Measurements from ENCODE around the gene ZNF154. TPM values are rescaled to one million over a fixed set of nuclear protein-coding genes. Genes with fewer than 3 reads are reported as not detected.

ZNF154 gene
- total and polyA plus RNA-seq, 4 donors = 0.88 to 6.4 (median 3.8) TPM

Other genes starting within 250 kb of the ZNF154 start
- gene ZNF772, start 231.6 kb downstream of the ZNF154 start, total RNA-seq = 1 to 10 TPM; 6.7 to 9.1 TPM
- gene ZNF772, start 231.6 kb downstream of the ZNF154 start, polyA plus RNA-seq = 1 to 10 TPM in 1 of 2 donors, under 1 TPM in 1; 0.88 to 1.8 TPM
- gene ZNF419, start 221.5 kb downstream of the ZNF154 start, total RNA-seq = 10 to 100 TPM in 1 of 2 donors, 1 to 10 TPM in 1; 6.1 to 12.8 TPM
- gene ZNF419, start 221.5 kb downstream of the ZNF154 start, polyA plus RNA-seq = 1 to 10 TPM; 5.6 to 7.0 TPM
- 1 to 10 TPM; 6.3 to 9.6 TPM for gene ZNF773, start 209.3 kb downstream of the ZNF154 start, total RNA-seq
- 1 to 10 TPM; 2.1 to 5.4 TPM for gene ZNF773, start 209.3 kb downstream of the ZNF154 start, polyA plus RNA-seq
- gene ZNF549, start 181.8 kb downstream of the ZNF154 start, total RNA-seq = 1 to 10 TPM; 6.2 to 7.6 TPM
- gene ZNF549, start 181.8 kb downstream of the ZNF154 start, polyA plus RNA-seq = 1 to 10 TPM; 1.1 to 3.8 TPM
- gene ZNF550, start 149.3 kb downstream of the ZNF154 start, total RNA-seq = 1 to 10 TPM; 4.9 to 8.9 TPM
- 1 to 10 TPM; 2.4 to 3.3 TPM for gene ZNF550, start 149.3 kb downstream of the ZNF154 start, polyA plus RNA-seq
- gene ZNF416, start 130.3 kb downstream of the ZNF154 start, total RNA-seq = 1 to 10 TPM; 4.0 to 6.1 TPM
- 1 to 10 TPM; 1.5 to 2.5 TPM for gene ZNF416, start 130.3 kb downstream of the ZNF154 start, polyA plus RNA-seq
- gene ZIK1, start 125.1 kb downstream of the ZNF154 start, total RNA-seq = 1 to 10 TPM; 3.5 to 6.3 TPM
- 1 to 10 TPM in 1 of 2 donors, not detected in 1; 2.4 TPM for gene ZIK1, start 125.1 kb downstream of the ZNF154 start, polyA plus RNA-seq
- 1 to 10 TPM; 2.3 to 2.5 TPM for gene ZNF530, start 109.3 kb downstream of the ZNF154 start, total RNA-seq
- 1 to 10 TPM in 1 of 2 donors, not detected in 1; 1.6 TPM for gene ZNF530, start 109.3 kb downstream of the ZNF154 start, polyA plus RNA-seq
- gene ZNF134, start 95.0 kb downstream of the ZNF154 start, total RNA-seq = 10 to 100 TPM; 13.1 to 16.6 TPM
- gene ZNF134, start 95.0 kb downstream of the ZNF154 start, polyA plus RNA-seq = 1 to 10 TPM; 2.4 to 8.1 TPM
- 10 to 100 TPM in 1 of 2 donors, 1 to 10 TPM in 1; 8.9 to 14.8 TPM for gene ZNF211, start 76.0 kb downstream of the ZNF154 start, total RNA-seq
- 10 to 100 TPM in 1 of 2 donors, 1 to 10 TPM in 1; 1.3 to 10.2 TPM for gene ZNF211, start 76.0 kb downstream of the ZNF154 start, polyA plus RNA-seq
- not detected for gene ZSCAN4, start 40.3 kb downstream of the ZNF154 start, total RNA-seq
- under 1 TPM in 1 of 2 donors, not detected in 1; 0.50 TPM for gene ZSCAN4, start 40.3 kb downstream of the ZNF154 start, polyA plus RNA-seq
- 1 to 10 TPM; 6.4 to 8.5 TPM for gene ZNF551, start 27.2 kb downstream of the ZNF154 start, total RNA-seq
- gene ZNF551, start 27.2 kb downstream of the ZNF154 start, polyA plus RNA-seq = 1 to 10 TPM; 1.2 to 2.0 TPM
- gene ZNF671, start 18.4 kb upstream of the ZNF154 start, total RNA-seq = 1 to 10 TPM; 2.9 to 5.4 TPM
- gene ZNF671, start 18.4 kb upstream of the ZNF154 start, polyA plus RNA-seq = 1 to 10 TPM; 1.1 to 5.2 TPM
- gene ZNF776, start 37.6 kb upstream of the ZNF154 start, total RNA-seq = 10 to 100 TPM in 1 of 2 donors, 1 to 10 TPM in 1; 7.8 to 13.6 TPM
- gene ZNF776, start 37.6 kb upstream of the ZNF154 start, polyA plus RNA-seq = 1 to 10 TPM; 4.8 to 5.4 TPM
- gene ZNF586, start 60.5 kb upstream of the ZNF154 start, total RNA-seq = 10 to 100 TPM in 1 of 2 donors, 1 to 10 TPM in 1; 9.8 to 17.9 TPM
- gene ZNF586, start 60.5 kb upstream of the ZNF154 start, polyA plus RNA-seq = 1 to 10 TPM; 3.7 to 6.6 TPM
- 1 to 10 TPM; 8.0 to 8.5 TPM for gene ZNF552, start 105.7 kb upstream of the ZNF154 start, total RNA-seq
- gene ZNF552, start 105.7 kb upstream of the ZNF154 start, polyA plus RNA-seq = 1 to 10 TPM; 4.5 to 6.1 TPM
- gene ZNF587B, start 121.1 kb upstream of the ZNF154 start, total RNA-seq = 10 to 100 TPM; 14.1 to 15.8 TPM
- gene ZNF587B, start 121.1 kb upstream of the ZNF154 start, polyA plus RNA-seq = 1 to 10 TPM; 1.5 to 4.6 TPM
- gene ZNF587, start 140.7 kb upstream of the ZNF154 start, total RNA-seq = 10 to 100 TPM; 24.9 to 40.8 TPM
- 1 to 10 TPM; 3.4 to 9.6 TPM for gene ZNF587, start 140.7 kb upstream of the ZNF154 start, polyA plus RNA-seq
- 10 to 100 TPM; 11.1 to 15.1 TPM for gene ZNF814, start 179.8 kb upstream of the ZNF154 start, total RNA-seq
- gene ZNF814, start 179.8 kb upstream of the ZNF154 start, polyA plus RNA-seq = 1 to 10 TPM; 1.1 to 6.1 TPM
- 10 to 100 TPM; 15.7 to 23.5 TPM for gene ZNF417, start 207.4 kb upstream of the ZNF154 start, total RNA-seq
- gene ZNF417, start 207.4 kb upstream of the ZNF154 start, polyA plus RNA-seq = 1 to 10 TPM; 2.0 to 4.2 TPM
- 10 to 100 TPM in 1 of 2 donors, 1 to 10 TPM in 1; 5.2 to 10.1 TPM for gene ZNF418, start 226.2 kb upstream of the ZNF154 start, total RNA-seq
- gene ZNF418, start 226.2 kb upstream of the ZNF154 start, polyA plus RNA-seq = 1 to 10 TPM; 1.6 to 4.9 TPM
- gene ZNF256, start 238.5 kb upstream of the ZNF154 start, total RNA-seq = 1 to 10 TPM; 5.7 to 6.7 TPM
- 1 to 10 TPM in 1 of 2 donors, under 1 TPM in 1; 0.75 to 3.7 TPM for gene ZNF256, start 238.5 kb upstream of the ZNF154 start, polyA plus RNA-seq